Camera-type eye (tissue), 1 donor: Measurements from ENCODE around the gene KLRG1. TPM values are rescaled to one million over a fixed set of nuclear protein-coding genes. Genes with fewer than 3 reads are reported as not detected.

Experiments used
- total RNA-seq: library from RNA; depleted of rRNA; stranded (reverse); fragments of >200 nt; gene quantifications from one replicate; pipeline ENCODE4 v1.2.3, GENCODE V29; 2014

KLRG1 gene
- 6.7 TPM for total RNA-seq

DNA sequence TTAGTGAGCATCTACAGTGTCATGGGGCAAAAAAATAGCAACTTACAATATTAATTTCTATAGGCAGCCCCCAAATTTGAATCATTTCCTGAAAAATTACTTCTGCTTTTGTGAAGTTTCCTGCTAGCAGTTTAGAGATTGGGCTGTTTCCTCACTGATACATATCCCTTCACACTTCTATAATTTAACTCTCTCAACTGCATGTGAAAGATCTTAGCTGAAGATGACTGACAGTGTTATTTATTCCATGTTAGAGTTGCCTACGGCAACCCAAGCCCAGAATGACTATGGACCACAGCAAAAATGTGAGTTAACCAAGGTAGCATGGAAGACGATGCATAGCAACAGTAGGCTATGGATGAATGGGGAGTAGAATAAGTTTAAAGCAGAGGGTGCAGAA is at the start of gene KLRG1:
KLRG1 (plus strand) TSS at position 134 of the 400 bp plus-strand sequence; CDS start at position 224, 90 bp downstream.

GRCh38 chr12:8949342-8950220 is 39.8 kb upstream of the KLRG1 start, which contains the start of gene M6PR:
TSS of gene M6PR (minus strand) at chr12:8949645. CDS start at chr12:8946404, 3,241 bp downstream.

Other genes starting within 250 kb of the KLRG1 start
- gene A2ML1, start 166.9 kb upstream of the KLRG1 start, total RNA-seq: 4.5 TPM
- gene PHC1, start 75.0 kb upstream of the KLRG1 start, total RNA-seq: 91.1 TPM
- gene M6PR, start 39.9 kb upstream of the KLRG1 start, total RNA-seq: 66.0 TPM
- gene A2M, start 126.4 kb downstream of the KLRG1 start, total RNA-seq: 182 TPM
- not detected for gene PZP, start 218.8 kb downstream of the KLRG1 start, total RNA-seq